Smooth muscle cell (in vitro differentiated cells): ENCODE measurements around the gene AFTPH. TPM values are rescaled to one million over a fixed set of nuclear protein-coding genes. Genes with fewer than 3 reads are reported as not detected.

Experiments
- DNase-seq: peaks from one replicate; lab custom pipeline; 2025; ENCODE audit not compliant: unreplicated experiment; lab: John Stamatoyannopoulos, UW
- H2AFZ ChIP-seq: fragments of 200-600 bp; sonication (generic); 2 replicates; pipeline ENCODE4 v1.6.0; 2016; ENCODE audit warnings: antibody characterized with exemption, low read depth, mild to moderate bottlenecking
- H3F3A ChIP-seq: fragments of 200-600 bp; sonication (generic); 2 replicates; pipeline ENCODE4 v1.6.0; 2017; ENCODE audit warnings: antibody characterized with exemption, low read depth
- H3K27ac ChIP-seq: fragments of 200-600 bp; sonication (generic); 2 replicates; pipeline ENCODE4 v1.5.1; 2016; ENCODE audit warnings: low read depth, mild to moderate bottlenecking
- H3K27me3 ChIP-seq: fragments of 200-600 bp; sonication (generic); 2 replicates; pipeline ENCODE4 v1.6.1; 2016; ENCODE audit warnings: low read depth, mild to moderate bottlenecking
- H3K36me3 ChIP-seq: fragments of 200-600 bp; sonication (generic); 2 replicates; pipeline ENCODE4 v1.5.1; 2016; ENCODE audit warnings: low read depth
- H3K4me1 ChIP-seq: fragments of 200-600 bp; sonication (generic); 2 replicates; pipeline ENCODE4 v1.5.1; 2016; ENCODE audit warnings: low read depth
- H3K4me2 ChIP-seq: fragments of 200-600 bp; sonication (generic); 2 replicates; pipeline ENCODE4 v1.6.0; 2016; ENCODE audit warnings: mild to moderate bottlenecking
- H3K4me3 ChIP-seq: fragments of 200-600 bp; sonication (generic); 2 replicates; pipeline ENCODE4 v1.5.1; 2016; ENCODE audit warnings: mild to moderate bottlenecking
- H3K79me2 ChIP-seq: fragments of 200-600 bp; sonication (generic); 2 replicates; pipeline ENCODE4 v1.6.0; 2016; ENCODE audit warnings: low read depth, mild to moderate bottlenecking
- H3K9ac ChIP-seq: fragments of 200-600 bp; sonication (generic); 2 replicates; pipeline ENCODE4 v1.6.0; 2016; ENCODE audit warnings: low read depth
- H3K9me3 ChIP-seq: fragments of 200-600 bp; sonication (generic); replicated peaks from 2 replicates; pipeline ENCODE4 v1.5.1; 2016; ENCODE audit warnings: low read depth
- H4K20me1 ChIP-seq: fragments of 200-600 bp; sonication (generic); 2 replicates; pipeline ENCODE4 v1.6.0; 2016; ENCODE audit warnings: low read depth
- CTCF ChIP-seq: fragments of 200-600 bp; sonication (generic); IDR thresholded peaks from 2 replicates; pipeline ENCODE4 v1.5.1; 2017; ENCODE audit warnings: borderline replicate concordance, mild to moderate bottlenecking, antibody characterized with exemption; ENCODE audit not compliant: insufficient read depth, poor library complexity, severe bottlenecking
- WGBS: methylation state at CpG from one replicate; pipeline ENCODE4 v1.1.7; 2016; ENCODE audit warnings: low lambda C conversion rate; 5-methylcytosine and 5-hydroxymethylcytosine counted together
- polyA plus RNA-seq: library from polyadenylated mRNA; unstranded; fragments of >200 nt; fragmentation: Nextera tagmentation; extraction: Ambion mirVana; gene quantifications from 2 replicates; pipeline ENCODE4 v1.2.1, GENCODE V29; 2016
- total RNA-seq: library from RNA; depleted of rRNA; stranded (reverse); fragments of >200 nt; gene quantifications from 2 replicates; pipeline ENCODE4 v1.2.3, GENCODE V29; 2014

AFTPH gene
- total and polyA plus RNA-seq, 2 experiments from 2014 or later = 5.5 to 26.3 TPM

GRCh38 chr2:64514008-64514407 lies 10.1 kb upstream of the AFTPH start:
- no peak overlapping the region for H3K9ac ChIP-seq
- H3K36me3 ChIP-seq = no peaks in the 10 kb centered on the region
- H2AFZ ChIP-seq = no peak overlapping the region
- no peaks in the 10 kb centered on the region for H3F3A ChIP-seq
- H3K27ac ChIP-seq = no peak overlapping the region
- H3K4me1 ChIP-seq = no peaks in the 10 kb centered on the region
- TF ChIP-seq CTCF = no peak
- no peaks in the 10 kb centered on the region for H4K20me1 ChIP-seq
- no peak overlapping the region for H3K4me3 ChIP-seq
- 48% methylated on average over 1 of the region's 1 CpG for WGBS
- H3K9me3 ChIP-seq = no peaks in the 10 kb centered on the region
- H3K79me2 ChIP-seq = no peaks in the 10 kb centered on the region
- H3K4me2 ChIP-seq = no peak overlapping the region
- peaks cover 8% of the 10 kb centered on the region for H3K27me3 ChIP-seq
- no peak for DNase-seq

- Histone ChIP-seq H3K9ac (no peak overlapping the region), H3K4me1 (no peaks in the 10 kb centered on the region), H3K27ac (no peak overlapping the region), H2AFZ (no peak overlapping the region), H3K27me3 (peaks cover 12% of the 10 kb centered on the region), H3F3A (no peaks in the 10 kb centered on the region), H3K36me3 (no peaks in the 10 kb centered on the region), H3K4me3 (no peak overlapping the region), H3K79me2 (no peaks in the 10 kb centered on the region), H4K20me1 (no peaks in the 10 kb centered on the region), H3K9me3 (no peaks in the 10 kb centered on the region), H3K4me2 (no peak overlapping the region)
- TF ChIP-seq CTCF = no peak
- 80% methylated on average over 3 of the region's 3 CpGs for WGBS
- DNase-seq = no peak
Measured at GRCh38 chr2:64515086-64515485, 9.0 kb upstream of the AFTPH start.

GRCh38 chr2:64516651-64517510 lies 7.2 kb upstream of the AFTPH start:
- Histone ChIP-seq H3K4me1 (no peaks in the 10 kb centered on the region), H3K9me3 (no peaks in the 10 kb centered on the region), H2AFZ (no peak overlapping the region), H3K79me2 (no peaks in the 10 kb centered on the region), H3K4me3 (no peak overlapping the region), H3K36me3 (no peaks in the 10 kb centered on the region), H3F3A (no peaks in the 10 kb centered on the region), H3K27ac (no peak overlapping the region), H3K9ac (no peak overlapping the region), H3K4me2 (no peak overlapping the region), H4K20me1 (no peaks in the 10 kb centered on the region), H3K27me3 (peaks cover 12% of the 10 kb centered on the region)
- DNase-seq = no peak
- 86% methylated on average over 7 of the region's 7 CpGs for WGBS
- TF ChIP-seq CTCF = no peak

- DNase-seq = no peak
- no peak for TF ChIP-seq CTCF
- no peak overlapping the region for H3K4me2 ChIP-seq
- H3K27me3 ChIP-seq = peaks cover 12% of the 10 kb centered on the region
- H4K20me1 ChIP-seq = no peaks in the 10 kb centered on the region
- no peaks in the 10 kb centered on the region for H3K9me3 ChIP-seq
- no peaks in the 10 kb centered on the region for H3K79me2 ChIP-seq
- H3K27ac ChIP-seq = no peak overlapping the region
- H3F3A ChIP-seq = no peaks in the 10 kb centered on the region
- H3K9ac ChIP-seq = no peak overlapping the region
- H2AFZ ChIP-seq = no peak overlapping the region
- H3K36me3 ChIP-seq = no peaks in the 10 kb centered on the region
- no peaks in the 10 kb centered on the region for H3K4me1 ChIP-seq
- H3K4me3 ChIP-seq = no peak overlapping the region
Measured at GRCh38 chr2:64517511-64517884, 6.6 kb upstream of the AFTPH start.
